ENCODE measurements around the gene NFYA. TPM values are rescaled to one million over a fixed set of nuclear protein-coding genes. Genes with fewer than 3 reads are reported as not detected.

NFYA gene
- total and polyA plus RNA-seq, 9 of the 15 experiments (the other 6 are each of a cell fraction or from before 2014, with no cell fraction given): 7.3 to 37.1 (median 21.8) TPM

- no peak for TF ChIP-seq CUX1 (CRISPR knock-in tag; IDR thresholded peaks at IDR 0.05)
- TF ChIP-seq TEAD1 (CRISPR knock-in tag; IDR thresholded peaks at IDR 0.05): peak in 1 of 2 experiments; percentile 96; a peak in 2 of 4 replicates
- peak; percentile 49; the same call in 1 of the 2 replicates for TF ChIP-seq ZBED1 (IDR thresholded peaks at IDR 0.05)
- TF ChIP-seq ZHX1 (conservative IDR thresholded peaks at IDR 0.05; ENCODE audit: low read length): no peak
- no peak for TF ChIP-seq ZNF551 (CRISPR knock-in tag; IDR thresholded peaks at IDR 0.05)
- no peak; the same call in none of the 2 replicates for TF ChIP-seq KLF13 (tag; IDR thresholded peaks at IDR 0.05; ENCODE audit: borderline replicate concordance, low read depth)
- peak; percentile 41 for TF ChIP-seq PHF20 (IDR thresholded peaks at IDR 0.05; ENCODE audit: partially characterized antibody)
- peak; percentile 88 for TF ChIP-seq HCFC1 (IDR thresholded peaks at IDR 0.05; ENCODE audit: low read depth, low read length)
- TF ChIP-seq CREB1 (IDR thresholded peaks at IDR 0.05): peak; percentile 45
- TF ChIP-seq CREB1 (CRISPR knock-in tag; IDR thresholded peaks at IDR 0.05): peak; percentile 48; the same call in 1 of the 2 replicates
- peak; percentile 74 for TF ChIP-seq FIP1L1 (IDR thresholded peaks at IDR 0.05; ENCODE audit: low read depth, low read length, poor library complexity, severe bottlenecking)
- TF ChIP-seq EHMT2 (IDR thresholded peaks at IDR 0.05): no peak
- TF ChIP-seq ZBTB2 (IDR thresholded peaks at IDR 0.05): peak; percentile 99
- TF ChIP-seq JUND (IDR thresholded peaks at IDR 0.05; ENCODE audit: borderline replicate concordance, low read depth, low read length): no peak
- 0 out of 3 replicates have a peak, but pooled peaks have one; percentile 35 for TF ChIP-seq JUND (tag; IDR thresholded peaks at IDR 0.05; ENCODE audit: borderline replicate concordance, low read depth, low read length)
Observed at GRCh38 chr6:41071923-41072835, 595 bp upstream of the NFYA start, which contains the start of gene OARD1 (continued).

All from K562 (cell line).